GM13976 (cell line): ENCODE data around the gene PTPRO.
A peak's percentile ranks its signal among the peaks of the same experiment; 100 is the strongest.

Experiments
- DNase-seq: peaks from one replicate; pipeline ENCODE4 v3.0.0; 2012; ENCODE audit warnings: low spot score
- CTCF ChIP-seq: IDR thresholded peaks from 2 replicates; pipeline ENCODE4 v1.5.1; 2012; ENCODE audit warnings: borderline replicate concordance, mild to moderate bottlenecking; ENCODE audit not compliant: insufficient read depth; ENCODE audit errors: extremely low read depth, missing control alignments, control extremely low read depth
- in situ Hi-C: fragments of 300-500 bp; cut with MboI; formaldehyde crosslinking; loops from one replicate; pipeline ENCODE4 v1.12.0; 2022; ENCODE audit warnings: low sequenced_read_pairs, mixed read lengths, inconsistent platforms; ENCODE audit not compliant: unreplicated experiment

The PTPRO gene

GRCh38 chr12:15528666-15529065, 206.4 kb downstream of the PTPRO start:
- no peak for DNase-seq
- in situ Hi-C loops, result no loop called here
- no peak for TF ChIP-seq CTCF

- no peak for DNase-seq
Observed at GRCh38 chr12:15530361-15530760, 208.1 kb downstream of the PTPRO start.

GRCh38 chr12:15532364-15532977, 210.2 kb downstream of the PTPRO start:
- in situ Hi-C loops, result loop anchor here (5.0 to 10.0 kb wide), 2 partner anchors 45 to 322 kb away; no protein-coding TSS in a partner anchor
- peak; percentile 49 for DNase-seq
- TF ChIP-seq CTCF, result peak; percentile 53

More at GRCh38 chr12:15530361-15530760, 208.1 kb downstream of the PTPRO start:
- in situ Hi-C loops, result loop anchor here (5.0 to 10.0 kb wide), 2 partner anchors 47 to 324 kb away; no protein-coding TSS in a partner anchor
- no peak for TF ChIP-seq CTCF

- in situ Hi-C loops, result loop anchor here (5.0 to 10.0 kb wide), 2 partner anchors 43 to 320 kb away; no protein-coding TSS in a partner anchor
- TF ChIP-seq CTCF, result no peak
- DNase-seq, result no peak
Observed at GRCh38 chr12:15534322-15534721, 212.0 kb downstream of the PTPRO start.

GRCh38 chr12:15534874-15535273, 212.6 kb downstream of the PTPRO start:
- no peak for TF ChIP-seq CTCF
- DNase-seq, result no peak
- in situ Hi-C loops, result loop anchor here (5.0 to 10.0 kb wide), 2 partner anchors 42 to 320 kb away; no protein-coding TSS in a partner anchor

DNA sequence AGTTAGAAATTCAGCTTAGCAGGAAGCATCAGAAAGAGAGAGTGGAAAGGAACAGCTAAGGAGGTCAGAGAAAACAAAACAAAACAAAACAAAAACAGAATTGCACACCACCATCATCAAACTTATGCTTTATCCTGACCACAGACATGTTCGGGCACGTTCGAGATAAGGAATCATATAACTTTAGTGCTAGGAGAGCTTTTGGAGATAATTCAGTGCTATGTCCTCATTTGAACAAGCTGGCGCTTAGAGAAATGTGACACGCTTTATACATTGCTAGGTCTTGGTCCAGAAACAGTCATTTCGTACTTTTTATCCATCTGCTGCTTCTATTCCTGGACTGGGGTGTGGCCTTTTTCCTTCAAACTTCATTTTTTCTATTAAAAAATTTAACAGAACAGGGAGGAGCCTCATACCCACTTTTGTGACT, 213.1 kb downstream of the PTPRO start:
- no peak for DNase-seq
- in situ Hi-C loops, result loop anchor here (10.0 kb wide), 1 partner anchor 319 kb away; no protein-coding TSS in a partner anchor
- no peak for TF ChIP-seq CTCF
